Tibial artery (tissue), 4 donors: ENCODE data around the gene PRRC2B.
A peak's percentile ranks its signal among the peaks of the same experiment; 100 is the strongest.
"Not testable (repeated sequence)": the region's sequence is repeated elsewhere in the genome, so short reads cannot be mapped to it uniquely, and the experiment has no call there.

Experiments
- DNase-seq, 2 donors: peaks; one replicate each; pipeline ENCODE4 v3.0.0-alpha.2; 2019
- H3K27ac ChIP-seq, 2 donors: fragments of 200-600 bp; sonication (generic) in 1 of 2; 1 replicate in 1 of 2; 2 replicates in 1 of 2; pipeline ENCODE4 v1.5.1; 2018 to 2019; ENCODE audit warnings: mild to moderate bottlenecking in 1 of 2
- H3K27me3 ChIP-seq, 2 donors: fragments of 200-600 bp; sonication (generic) in 1 of 2; one replicate each; pipeline versions ENCODE4 v1.5.1 to v1.6.0; 2016 to 2019
- H3K36me3 ChIP-seq, 3 donors: fragments of 200-600 bp; sonication (generic) in 2 of 3; one replicate each; pipeline ENCODE4 v1.5.1; 2016 to 2019; ENCODE audit warnings: mild to moderate bottlenecking in 2 of 3
- H3K4me1 ChIP-seq, 4 donors: fragments of 200-600 bp; sonication (generic) in 2 of 4; 1 replicate in 3 of 4; 2 replicates in 1 of 4; pipeline ENCODE4 v1.5.1; 2016 to 2019
- H3K4me3 ChIP-seq, 2 donors: fragments of 200-600 bp; sonication (generic) in 1 of 2; 1 replicate in 1 of 2; 2 replicates in 1 of 2; pipeline ENCODE4 v1.5.1; 2018 to 2019; ENCODE audit warnings: mild to moderate bottlenecking in 2 of 2
- H3K9me3 ChIP-seq, 3 donors: fragments of 200-600 bp; sonication (generic) in 1 of 3; one replicate each; pipeline ENCODE4 v1.5.1; 2016 to 2019
- intact Hi-C: fragments of 100-400 bp; cut with DNase I; formaldehyde crosslinking; loops from one replicate; pipeline ENCODE4 v1.15.0; 2023; ENCODE audit warnings: low total_unique reads
- TF ChIP-seq, protein P1 (sequence below), 2 experiments: fragments of 200-600 bp in 1 of 2; fragments of 450-650 bp in 1 of 2; IDR thresholded peaks; one replicate each; pipeline ENCODE4 v1.5.1; 2017 to 2019; ENCODE audit warnings: antibody characterized with exemption in 2 of 2, mild to moderate bottlenecking in 1 of 2, moderate library complexity in 1 of 2

The PRRC2B gene

DNA sequence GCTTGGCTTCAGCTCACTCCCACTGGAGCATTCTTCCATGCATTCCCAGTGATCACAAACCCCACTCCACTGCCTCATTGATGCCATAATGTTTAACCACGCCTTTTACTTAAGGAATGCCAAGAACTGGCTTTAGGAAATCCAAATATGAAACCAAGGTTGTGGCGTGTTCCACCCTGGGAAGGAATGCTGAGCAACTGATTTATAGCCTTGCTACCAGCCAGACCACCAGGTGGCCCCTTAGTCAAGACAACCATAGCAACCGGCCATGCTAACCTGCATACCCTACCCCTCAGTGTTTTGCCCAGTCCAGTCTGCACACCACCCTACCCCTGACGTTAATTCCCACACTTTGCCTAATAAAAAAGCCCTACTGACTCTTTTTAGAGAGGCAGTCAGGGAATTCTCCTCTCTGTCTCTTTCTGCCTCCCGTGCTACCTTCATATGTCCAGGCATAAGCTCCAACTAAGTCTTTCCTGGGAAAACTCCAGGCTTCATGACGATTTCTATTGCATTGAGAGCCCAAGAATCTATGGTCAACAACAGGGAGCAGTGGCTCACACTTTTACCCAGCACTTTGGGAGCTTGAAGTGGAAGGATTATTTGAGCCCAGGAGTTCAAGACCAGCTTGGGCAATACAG, 27.0 kb upstream of the PRRC2B start:
- TF ChIP-seq, protein P1, sequence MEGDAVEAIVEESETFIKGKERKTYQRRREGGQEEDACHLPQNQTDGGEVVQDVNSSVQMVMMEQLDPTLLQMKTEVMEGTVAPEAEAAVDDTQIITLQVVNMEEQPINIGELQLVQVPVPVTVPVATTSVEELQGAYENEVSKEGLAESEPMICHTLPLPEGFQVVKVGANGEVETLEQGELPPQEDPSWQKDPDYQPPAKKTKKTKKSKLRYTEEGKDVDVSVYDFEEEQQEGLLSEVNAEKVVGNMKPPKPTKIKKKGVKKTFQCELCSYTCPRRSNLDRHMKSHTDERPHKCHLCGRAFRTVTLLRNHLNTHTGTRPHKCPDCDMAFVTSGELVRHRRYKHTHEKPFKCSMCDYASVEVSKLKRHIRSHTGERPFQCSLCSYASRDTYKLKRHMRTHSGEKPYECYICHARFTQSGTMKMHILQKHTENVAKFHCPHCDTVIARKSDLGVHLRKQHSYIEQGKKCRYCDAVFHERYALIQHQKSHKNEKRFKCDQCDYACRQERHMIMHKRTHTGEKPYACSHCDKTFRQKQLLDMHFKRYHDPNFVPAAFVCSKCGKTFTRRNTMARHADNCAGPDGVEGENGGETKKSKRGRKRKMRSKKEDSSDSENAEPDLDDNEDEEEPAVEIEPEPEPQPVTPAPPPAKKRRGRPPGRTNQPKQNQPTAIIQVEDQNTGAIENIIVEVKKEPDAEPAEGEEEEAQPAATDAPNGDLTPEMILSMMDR (IDR thresholded peaks at IDR 0.05) = peak in 1 of 2 experiments; percentile 28
- Histone ChIP-seq H3K9me3 (no peaks in the 10 kb centered on the region), H3K27me3 (no peaks in the 10 kb centered on the region), H3K36me3 (no peaks in the 10 kb centered on the region), H3K4me1 (peaks cover 0 to 7% (median 3%) of the 10 kb centered on the region in 4 donors), H3K27ac (no peak overlapping the region), H3K4me3 (no peak overlapping the region)
- intact Hi-C loops = no loop called here
- no peak for DNase-seq

DNA sequence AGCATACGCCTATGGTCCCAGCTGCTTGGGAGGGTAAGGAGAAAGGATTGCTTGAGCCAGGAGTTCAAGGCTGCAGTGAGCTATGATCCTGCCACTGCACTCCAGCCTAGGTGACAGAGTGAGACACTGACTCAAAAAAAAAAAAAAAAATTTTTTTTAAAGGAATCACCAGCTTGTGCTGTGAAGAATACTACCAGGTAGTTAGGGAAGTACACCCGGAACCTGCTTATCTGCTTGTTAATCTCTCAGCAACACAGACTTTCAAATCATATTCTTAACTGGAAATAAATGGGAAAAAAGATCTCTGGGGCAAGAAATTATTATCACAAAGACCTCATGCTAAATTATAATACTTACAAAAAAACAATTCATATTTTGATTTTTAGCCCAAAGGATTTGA, 26.4 kb upstream of the PRRC2B start:
- Histone ChIP-seq H3K4me3 (no peak overlapping the region), H3K9me3 (no peaks in the 10 kb centered on the region), H3K27me3 (no peaks in the 10 kb centered on the region), H3K27ac (no peak overlapping the region), H3K4me1 (peaks cover 0 to 8% (median 4%) of the 10 kb centered on the region in 4 donors), H3K36me3 (no peaks in the 10 kb centered on the region)
- TF ChIP-seq, protein P1 (IDR thresholded peaks at IDR 0.05) = no peak
- intact Hi-C loops = no loop called here
- DNase-seq = no peak

DNA sequence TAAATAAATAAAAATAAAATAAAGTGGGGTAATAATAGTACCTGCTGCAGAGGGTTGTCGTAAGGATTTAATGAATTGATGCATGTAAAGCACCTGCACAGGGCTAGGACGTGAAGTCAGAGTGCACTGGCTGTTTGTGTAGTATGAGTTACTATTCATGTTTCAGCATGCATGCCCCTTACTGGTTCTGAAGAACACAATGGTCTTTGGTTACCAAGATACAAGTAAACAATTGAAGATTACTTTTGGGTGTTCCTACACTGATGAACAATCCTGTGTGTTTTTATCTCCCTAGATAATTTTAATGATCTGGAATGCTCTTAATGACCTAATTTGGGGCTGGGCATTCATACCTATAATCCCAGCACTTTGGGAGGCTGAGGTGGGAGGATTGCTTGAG, 23.2 kb upstream of the PRRC2B start:
- no peaks in the 10 kb centered on the region for H3K27me3 ChIP-seq
- no peaks in the 10 kb centered on the region for H3K36me3 ChIP-seq
- H3K4me1 ChIP-seq = peaks cover 0 to 12% (median 4%) of the 10 kb centered on the region in 4 donors
- H3K9me3 ChIP-seq = no peaks in the 10 kb centered on the region
- intact Hi-C loops = loop anchor here (10.0 kb wide), 1 partner anchor 104 kb away; no protein-coding TSS in a partner anchor
- no peak overlapping the region for H3K4me3 ChIP-seq
- no peak for DNase-seq
- TF ChIP-seq, protein P1 (IDR thresholded peaks at IDR 0.05) = no peak
- no peak overlapping the region for H3K27ac ChIP-seq

DNA sequence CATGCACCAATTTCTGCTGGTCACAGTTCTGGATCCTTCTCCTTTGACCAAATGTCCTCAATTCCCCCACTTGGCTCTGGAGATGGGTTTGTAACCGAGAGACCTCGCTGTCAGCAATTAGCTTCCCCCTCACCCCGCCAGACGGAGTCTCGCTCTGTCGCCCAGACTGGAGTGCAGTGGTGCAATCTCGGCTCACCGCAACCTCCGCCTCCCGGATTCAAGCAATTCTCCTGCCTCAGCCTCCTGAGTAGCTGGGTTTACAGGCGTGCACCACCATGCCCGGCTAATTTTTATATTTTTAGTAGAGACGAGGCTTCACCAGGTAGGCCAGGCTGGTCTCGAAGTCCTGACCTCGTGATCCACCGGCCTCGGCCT, 21.3 kb upstream of the PRRC2B start:
- not testable (repeated sequence) for H3K36me3 ChIP-seq, H3K4me1 ChIP-seq, H3K9me3 ChIP-seq, H3K27me3 ChIP-seq
- Histone ChIP-seq H3K4me3 (peak overlapping the region; percentile 62 to 64), H3K27ac (peak overlapping the region; percentile 81 to 90)
- DNase-seq = peak in 1 of 2 donors; percentile 28
- intact Hi-C loops = loop anchor here (10.0 kb wide), 1 partner anchor 102 kb away; no protein-coding TSS in a partner anchor

DNA sequence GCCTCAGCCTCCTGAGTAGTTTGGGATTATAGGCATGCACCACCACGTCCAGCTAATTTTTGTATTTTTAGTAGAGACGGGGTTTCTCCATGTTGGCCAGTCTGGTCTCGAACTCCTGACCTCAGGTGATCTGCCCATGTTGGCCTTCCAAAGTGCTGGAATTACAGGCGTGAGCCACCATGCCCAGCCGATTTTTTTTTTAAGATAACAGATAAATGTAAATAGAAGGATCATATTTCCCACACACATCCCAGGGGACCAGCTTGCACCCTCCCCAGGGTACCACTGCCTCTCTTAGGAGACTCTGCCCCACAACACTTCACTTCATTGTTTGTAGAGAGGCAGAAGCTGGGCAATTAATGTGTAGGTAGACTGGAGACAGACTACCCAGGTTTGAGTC, 19.2 kb upstream of the PRRC2B start:
- DNase-seq, H3K9me3 ChIP-seq, H3K4me1 ChIP-seq, H3K27ac ChIP-seq, H3K4me3 ChIP-seq, H3K36me3 ChIP-seq, H3K27me3 ChIP-seq: not testable (repeated sequence)
- intact Hi-C loops = loop anchor here (10.0 kb wide), 1 partner anchor 100 kb away; no protein-coding TSS in a partner anchor

DNA sequence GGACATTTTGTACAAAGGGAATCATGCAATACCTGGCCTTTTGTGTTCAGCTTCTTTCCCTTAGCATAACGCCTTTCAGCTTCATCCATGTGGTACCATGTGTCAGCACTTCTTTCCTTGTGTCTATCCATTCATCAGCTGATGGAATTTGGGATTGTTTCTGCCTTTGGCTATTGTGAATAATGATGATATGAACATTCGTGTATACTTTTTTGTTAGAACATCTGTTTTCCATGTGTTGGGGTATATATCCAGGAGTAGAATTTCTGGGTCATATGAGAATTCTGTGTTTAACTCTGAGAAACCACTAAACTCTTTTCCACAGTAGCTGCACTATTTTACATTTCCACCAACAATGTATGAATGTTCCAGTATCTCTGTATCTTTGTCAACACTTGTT, 14.8 kb upstream of the PRRC2B start:
- no peak overlapping the region for H3K4me3 ChIP-seq
- no peaks in the 10 kb centered on the region for H3K36me3 ChIP-seq
- no peaks in the 10 kb centered on the region for H3K9me3 ChIP-seq
- intact Hi-C loops = loop anchor here (10.0 kb wide), 1 partner anchor 96 kb away; no protein-coding TSS in a partner anchor
- peaks cover 0 to 12% (median 4%) of the 10 kb centered on the region in 4 donors for H3K4me1 ChIP-seq
- TF ChIP-seq, protein P1 (IDR thresholded peaks at IDR 0.05) = no peak
- no peak overlapping the region for H3K27ac ChIP-seq
- no peak for DNase-seq
- H3K27me3 ChIP-seq = no peaks in the 10 kb centered on the region
